DOHH2 (cell line): ENCODE results near the gene SLC25A10.

Experiments
- H3F3A ChIP-seq: fragments of 200-600 bp; sonication (generic), shearing (Covaris generic); 2 replicates; pipeline ENCODE4 v1.6.0; 2016; ENCODE audit warnings: antibody characterized with exemption, mild to moderate bottlenecking; ENCODE audit not compliant: control insufficient read depth, insufficient read depth
- H3K27ac ChIP-seq: fragments of 200-600 bp; sonication (generic); 2 replicates; pipeline ENCODE4 v1.5.1; 2014; ENCODE audit warnings: low read depth, mild to moderate bottlenecking, low read length, moderate library complexity
- H3K27me3 ChIP-seq: fragments of 200-600 bp; sonication (generic); 2 replicates; pipeline ENCODE4 v1.6.1; 2014; ENCODE audit warnings: mild to moderate bottlenecking, low read length, mixed read lengths; ENCODE audit not compliant: control insufficient read depth
- H3K36me3 ChIP-seq: fragments of 200-600 bp; sonication (generic); 2 replicates; pipeline ENCODE4 v1.6.1; 2014; ENCODE audit warnings: mild to moderate bottlenecking, low read length, moderate library complexity, mixed read lengths; ENCODE audit not compliant: control insufficient read depth
- H3K4me1 ChIP-seq: fragments of 200-600 bp; sonication (generic); 2 replicates; pipeline ENCODE4 v1.6.1; 2014; ENCODE audit warnings: mild to moderate bottlenecking, low read length, mixed read lengths; ENCODE audit not compliant: control insufficient read depth
- H3K4me2 ChIP-seq: fragments of 200-600 bp; sonication (generic); 2 replicates; pipeline ENCODE4 v1.6.0; 2014; ENCODE audit warnings: mild to moderate bottlenecking, low read length, moderate library complexity
- H3K4me3 ChIP-seq: fragments of 200-600 bp; sonication (generic); 2 replicates; pipeline ENCODE4 v1.5.1; 2014; ENCODE audit warnings: mild to moderate bottlenecking, low read length, mixed read lengths
- H3K79me2 ChIP-seq: fragments of 200-600 bp; sonication (generic); 2 replicates; pipeline ENCODE4 v1.6.1; 2014; ENCODE audit warnings: mild to moderate bottlenecking, low read length, mixed read lengths; ENCODE audit not compliant: control insufficient read depth
- H3K9me2 ChIP-seq: fragments of 200-600 bp; sonication (generic); replicated peaks from 2 replicates; pipeline ENCODE4 v1.6.1; 2014; ENCODE audit warnings: mild to moderate bottlenecking, low read length, mixed read lengths; ENCODE audit not compliant: control insufficient read depth
- H3K9me3 ChIP-seq: fragments of 200-600 bp; sonication (generic); 2 replicates; pipeline ENCODE4 v1.6.1; 2014; ENCODE audit warnings: antibody characterized with exemption, low read length, mixed read lengths; ENCODE audit not compliant: control insufficient read depth, insufficient read depth
- H4K20me1 ChIP-seq: fragments of 200-600 bp; sonication (generic); 2 replicates; pipeline ENCODE4 v1.6.0; 2014; ENCODE audit warnings: low read depth, mild to moderate bottlenecking, antibody characterized with exemption, low read length, moderate library complexity; ENCODE audit not compliant: control insufficient read depth, insufficient read depth
- EZH2phosphoT487 ChIP-seq: fragments of 200-600 bp; sonication (generic); IDR thresholded peaks from 2 replicates; pipeline ENCODE4 v1.6.1; 2017; ENCODE audit warnings: borderline replicate concordance, mild to moderate bottlenecking, antibody characterized with exemption, low read length, moderate library complexity, mixed read lengths
- TF ChIP-seq, protein P1 (sequence below): fragments of 200-600 bp; sonication (generic); IDR thresholded peaks from one replicate; pipeline ENCODE4 v1.5.1; 2014; ENCODE audit warnings: antibody characterized with exemption, mild to moderate bottlenecking, low read depth, low read length; ENCODE audit not compliant: poor library complexity, severe bottlenecking

SLC25A10 gene

DNA sequence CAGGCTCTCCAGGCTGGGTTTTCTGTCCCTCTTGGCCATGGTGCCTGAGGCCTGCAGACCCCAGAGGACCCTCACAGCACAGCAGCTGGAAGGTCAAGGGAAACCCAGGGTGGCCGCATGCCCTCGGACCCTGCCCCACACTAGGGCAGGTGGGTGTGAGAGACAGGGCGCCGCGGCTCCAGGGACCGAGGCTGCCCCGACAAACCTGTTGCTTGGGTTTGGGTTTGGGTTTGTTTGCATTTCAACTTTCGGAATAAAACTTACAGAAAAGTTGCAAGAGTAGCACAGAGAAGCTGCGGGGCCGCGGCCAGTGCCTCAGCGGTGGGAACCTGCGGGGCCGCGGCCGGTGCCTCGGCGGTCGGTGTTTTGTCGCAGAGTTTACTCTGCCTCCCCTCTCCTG lies 20.5 kb upstream of the SLC25A10 start:
- Histone ChIP-seq H3K4me2 (no peak overlapping the region), H3K4me1 (no peaks in the 10 kb centered on the region), H3K9me3 (no peaks in the 10 kb centered on the region), H3K27me3 (no peaks in the 10 kb centered on the region), H4K20me1 (no peaks in the 10 kb centered on the region), H3K27ac (no peak overlapping the region), H3F3A (no peaks in the 10 kb centered on the region), H3K36me3 (peaks cover 97% of the 10 kb centered on the region), H3K4me3 (no peak overlapping the region), H3K79me2 (peaks cover 38% of the 10 kb centered on the region), H3K9me2 (no peaks in the 10 kb centered on the region)
- TF ChIP-seq, protein P1, sequence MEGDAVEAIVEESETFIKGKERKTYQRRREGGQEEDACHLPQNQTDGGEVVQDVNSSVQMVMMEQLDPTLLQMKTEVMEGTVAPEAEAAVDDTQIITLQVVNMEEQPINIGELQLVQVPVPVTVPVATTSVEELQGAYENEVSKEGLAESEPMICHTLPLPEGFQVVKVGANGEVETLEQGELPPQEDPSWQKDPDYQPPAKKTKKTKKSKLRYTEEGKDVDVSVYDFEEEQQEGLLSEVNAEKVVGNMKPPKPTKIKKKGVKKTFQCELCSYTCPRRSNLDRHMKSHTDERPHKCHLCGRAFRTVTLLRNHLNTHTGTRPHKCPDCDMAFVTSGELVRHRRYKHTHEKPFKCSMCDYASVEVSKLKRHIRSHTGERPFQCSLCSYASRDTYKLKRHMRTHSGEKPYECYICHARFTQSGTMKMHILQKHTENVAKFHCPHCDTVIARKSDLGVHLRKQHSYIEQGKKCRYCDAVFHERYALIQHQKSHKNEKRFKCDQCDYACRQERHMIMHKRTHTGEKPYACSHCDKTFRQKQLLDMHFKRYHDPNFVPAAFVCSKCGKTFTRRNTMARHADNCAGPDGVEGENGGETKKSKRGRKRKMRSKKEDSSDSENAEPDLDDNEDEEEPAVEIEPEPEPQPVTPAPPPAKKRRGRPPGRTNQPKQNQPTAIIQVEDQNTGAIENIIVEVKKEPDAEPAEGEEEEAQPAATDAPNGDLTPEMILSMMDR: no peak

DNA sequence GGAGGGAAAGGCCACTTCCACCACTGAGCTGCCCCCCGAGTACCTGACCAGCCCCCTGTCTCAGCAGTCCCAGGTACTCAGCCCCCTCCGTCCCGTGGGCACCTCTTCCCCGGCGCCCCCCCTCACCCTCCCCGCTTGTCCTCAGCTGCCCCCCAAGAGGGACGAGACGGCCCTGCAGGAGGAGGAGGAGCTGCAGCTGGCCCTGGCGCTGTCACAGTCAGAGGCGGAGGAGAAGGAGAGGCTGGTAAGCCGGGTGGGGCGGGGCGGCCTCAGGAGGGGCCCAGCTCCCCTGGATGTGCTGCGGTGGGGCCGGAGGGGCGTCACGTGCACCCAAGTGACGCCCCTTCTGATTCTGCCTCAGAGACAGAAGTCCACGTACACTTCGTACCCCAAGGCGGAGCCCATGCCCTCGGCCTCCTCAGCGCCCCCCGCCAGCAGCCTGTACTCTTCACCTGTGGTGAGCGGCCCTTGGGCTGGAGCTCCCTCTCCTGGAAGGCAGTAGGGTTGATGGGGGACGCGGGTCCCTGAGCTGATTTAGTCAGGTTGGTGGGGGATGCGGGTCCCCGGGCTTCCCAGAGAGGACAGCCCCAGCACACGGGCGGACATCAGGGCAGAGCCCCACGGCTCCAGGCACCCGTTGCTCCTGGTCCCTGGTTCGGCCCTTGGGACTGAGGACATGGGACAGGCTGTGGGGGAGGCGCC lies 18.4 kb upstream of the SLC25A10 start:
- peaks cover 32% of the 10 kb centered on the region for H3K79me2 ChIP-seq
- H3K9me2 ChIP-seq: no peaks in the 10 kb centered on the region
- H3K4me1 ChIP-seq: no peaks in the 10 kb centered on the region
- H3K36me3 ChIP-seq: peaks cover 97% of the 10 kb centered on the region
- H3K27ac ChIP-seq: no peak overlapping the region
- H3K4me2 ChIP-seq: no peak overlapping the region
- no peak for TF ChIP-seq EZH2phosphoT487
- TF ChIP-seq, protein P1: peak; percentile 42
- H4K20me1 ChIP-seq: no peaks in the 10 kb centered on the region
- H3K4me3 ChIP-seq: no peak overlapping the region
- no peaks in the 10 kb centered on the region for H3F3A ChIP-seq
- no peaks in the 10 kb centered on the region for H3K9me3 ChIP-seq
- no peaks in the 10 kb centered on the region for H3K27me3 ChIP-seq

DNA sequence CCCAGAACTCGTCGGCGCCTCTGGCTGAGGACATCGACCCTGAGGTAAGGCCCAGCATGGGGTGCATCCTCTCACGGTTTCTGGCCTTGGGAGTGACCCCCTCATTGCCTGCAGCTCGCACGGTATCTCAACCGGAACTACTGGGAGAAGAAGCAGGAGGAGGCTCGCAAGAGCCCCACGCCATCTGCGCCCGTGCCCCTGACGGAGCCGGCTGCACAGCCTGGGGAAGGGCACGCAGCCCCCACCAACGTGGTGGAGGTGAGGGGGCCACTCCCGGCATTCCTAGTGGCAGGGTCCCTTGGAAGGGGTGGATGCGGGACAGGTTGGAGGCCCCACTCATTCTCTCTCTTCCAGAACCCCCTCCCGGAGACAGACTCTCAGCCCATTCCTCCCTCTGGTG lies 17.3 kb upstream of the SLC25A10 start:
- Histone ChIP-seq H3K27ac (no peak overlapping the region), H3K36me3 (peaks cover 96% of the 10 kb centered on the region), H3K4me3 (no peak overlapping the region), H3K9me3 (no peaks in the 10 kb centered on the region), H3K27me3 (no peaks in the 10 kb centered on the region), H3F3A (peaks cover 5% of the 10 kb centered on the region; the same call in 1 of the 2 replicates), H3K9me2 (no peaks in the 10 kb centered on the region), H3K4me1 (no peaks in the 10 kb centered on the region), H3K4me2 (no peak overlapping the region), H4K20me1 (no peaks in the 10 kb centered on the region), H3K79me2 (peaks cover 37% of the 10 kb centered on the region)
- TF ChIP-seq, protein P1: no peak
- TF ChIP-seq EZH2phosphoT487: no peak
